ENCODE measurements around the gene KRTAP10-4.

KRTAP10-4 gene

GRCh38 chr21:44567481-44568171 is 5.9 kb upstream of the KRTAP10-4 start:
- TF ChIP-seq CTCF (conservative IDR thresholded peaks at IDR 0.05) (no peak), ZFX (IDR thresholded peaks at IDR 0.05) (no peak)
- H3K27ac ChIP-seq: no peak overlapping the region

- TF ChIP-seq CTCF (conservative IDR thresholded peaks at IDR 0.05) (no peak), ZFX (IDR thresholded peaks at IDR 0.05) (no peak)
Measured at GRCh38 chr21:44568261-44568660, 5.3 kb upstream of the KRTAP10-4 start.

GRCh38 chr21:44568667-44569556 is 4.6 kb upstream of the KRTAP10-4 start:
- no peak overlapping the region for H3K27ac ChIP-seq
- TF ChIP-seq ZFX (IDR thresholded peaks at IDR 0.05) (no peak), CTCF (conservative IDR thresholded peaks at IDR 0.05) (no peak)

More at GRCh38 chr21:44568261-44568660, 5.3 kb upstream of the KRTAP10-4 start:
- no peak overlapping the region for H3K27ac ChIP-seq

GRCh38 chr21:44569861-44570517 is 3.5 kb upstream of the KRTAP10-4 start:
- TF ChIP-seq ZFX (IDR thresholded peaks at IDR 0.05): no peak
- TF ChIP-seq CTCF (conservative IDR thresholded peaks at IDR 0.05): no peak
- H3K27ac ChIP-seq: no peak overlapping the region

GRCh38 chr21:44571296-44571695 is 2.2 kb upstream of the KRTAP10-4 start:
- no peak overlapping the region for H3K27ac ChIP-seq
- TF ChIP-seq CTCF (conservative IDR thresholded peaks at IDR 0.05) (no peak), ZFX (IDR thresholded peaks at IDR 0.05) (no peak)

GRCh38 chr21:44571844-44572782 is 1.4 kb upstream of the KRTAP10-4 start:
- TF ChIP-seq CTCF (conservative IDR thresholded peaks at IDR 0.05) (no peak), ZFX (IDR thresholded peaks at IDR 0.05) (no peak)
- no peak overlapping the region for H3K27ac ChIP-seq
